Panc1 (cell line): Measurements from ENCODE around the gene ICE2.

Experiments
- CTCF ChIP-seq: fragments of 450-650 bp; IDR thresholded peaks from 2 replicates; pipeline ENCODE4 v1.5.1; 2017; ENCODE audit warnings: mild to moderate bottlenecking
- POLR2AphosphoS5 ChIP-seq: IDR thresholded peaks from 2 replicates; pipeline ENCODE4 v1.6.1; 2012; ENCODE audit warnings: mild to moderate bottlenecking, low read depth, low read length, moderate library complexity
- REST ChIP-seq, 2 experiments: IDR thresholded peaks; 2 replicates each; pipeline ENCODE4 v1.6.1; 2011 to 2012; ENCODE audit warnings: low read depth in 2 of 2, control low read depth in 1 of 2, low read length in 1 of 2, mild to moderate bottlenecking in 1 of 2, moderate library complexity in 1 of 2; ENCODE audit not compliant: insufficient read depth in 1 of 2
- SIN3A ChIP-seq: IDR thresholded peaks from 2 replicates; pipeline ENCODE4 v1.6.1; 2012; ENCODE audit warnings: low read depth, mild to moderate bottlenecking, low read length, moderate library complexity, borderline replicate concordance; ENCODE audit not compliant: insufficient read depth
- TCF7L2 ChIP-seq: IDR thresholded peaks from 2 replicates; pipeline ENCODE4 v1.6.1; 2011; ENCODE audit warnings: mild to moderate bottlenecking, low read depth, low read length, inconsistent platforms

GRCh38 chr15:60390231-60390630 is 88.7 kb downstream of the ICE2 start:
- TF ChIP-seq CTCF (no peak), REST (IDR thresholded peaks at IDR 0.05; ENCODE audit: insufficient read depth in 1 of 2, low read depth in 2 of 2, low read length in 1 of 2) (no peak), SIN3A (no peak), POLR2AphosphoS5 (no peak), TCF7L2 (no peak)
